ENCODE data around the gene TRNP1.

- no peak for TF ChIP-seq CTCF (IDR thresholded peaks at IDR 0.05)
- no peak for TF ChIP-seq POLR2A (IDR thresholded peaks at IDR 0.05)
Observed at GRCh38 chr1:26946270-26946669, 47.2 kb upstream of the TRNP1 start.

Measured in testis (tissue), 2 donors.